ENCODE data around the gene SYCE1.

The SYCE1 gene

DNA sequence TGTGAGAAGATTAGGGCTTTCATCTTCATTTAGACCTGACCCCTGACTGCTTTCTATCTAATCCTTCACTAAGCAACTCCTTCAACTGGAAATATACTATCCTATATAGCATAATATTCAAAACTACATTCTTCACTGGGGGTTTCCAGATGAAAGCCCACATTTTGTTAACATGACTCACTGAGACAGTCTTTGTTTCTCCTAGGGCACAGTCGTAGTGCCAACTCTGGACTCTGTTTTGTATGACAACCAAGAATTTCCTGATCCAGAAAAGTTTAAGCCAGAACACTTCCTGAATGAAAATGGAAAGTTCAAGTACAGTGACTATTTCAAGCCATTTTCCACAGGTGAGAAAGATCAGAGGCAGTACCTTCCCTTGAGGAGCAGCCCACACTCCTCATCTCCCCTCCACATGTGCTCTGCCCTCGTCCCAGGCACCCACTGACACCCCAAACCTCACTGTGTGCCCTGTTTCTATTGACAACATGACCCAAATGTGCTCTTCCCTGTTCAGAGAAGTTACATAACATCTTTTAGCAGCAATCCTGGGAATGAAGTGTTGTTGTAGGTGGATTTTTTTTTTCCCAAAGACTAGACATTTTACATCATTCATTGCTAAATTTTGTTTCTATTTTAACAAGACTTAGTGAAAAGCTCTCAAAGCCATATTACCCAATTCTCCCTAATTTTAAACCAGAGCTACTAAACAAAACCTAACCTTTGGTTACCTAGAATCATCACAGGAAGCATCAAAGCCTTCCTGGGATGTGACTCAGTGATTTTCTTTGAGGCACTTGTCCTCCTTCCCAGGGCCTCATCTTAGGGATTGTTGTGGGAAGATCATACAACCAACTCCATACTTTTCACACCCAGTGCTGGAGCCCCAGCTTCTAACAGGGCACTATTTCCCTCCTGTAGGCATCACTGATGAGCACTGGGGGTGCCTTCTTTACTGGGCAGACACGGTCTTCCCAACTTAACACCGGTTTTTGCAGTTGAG, 27.5 kb downstream of the SYCE1 start:
- Histone ChIP-seq H3K4me3 (replicated peaks; ENCODE audit: insufficient read depth, low read length) (no peak overlapping the region), H3K27ac (replicated peaks) (no peak overlapping the region), H3K27me3 (ENCODE audit: insufficient read depth, poor library complexity, severe bottlenecking) (no peaks in the 10 kb centered on the region)
- TF ChIP-seq, protein P1, sequence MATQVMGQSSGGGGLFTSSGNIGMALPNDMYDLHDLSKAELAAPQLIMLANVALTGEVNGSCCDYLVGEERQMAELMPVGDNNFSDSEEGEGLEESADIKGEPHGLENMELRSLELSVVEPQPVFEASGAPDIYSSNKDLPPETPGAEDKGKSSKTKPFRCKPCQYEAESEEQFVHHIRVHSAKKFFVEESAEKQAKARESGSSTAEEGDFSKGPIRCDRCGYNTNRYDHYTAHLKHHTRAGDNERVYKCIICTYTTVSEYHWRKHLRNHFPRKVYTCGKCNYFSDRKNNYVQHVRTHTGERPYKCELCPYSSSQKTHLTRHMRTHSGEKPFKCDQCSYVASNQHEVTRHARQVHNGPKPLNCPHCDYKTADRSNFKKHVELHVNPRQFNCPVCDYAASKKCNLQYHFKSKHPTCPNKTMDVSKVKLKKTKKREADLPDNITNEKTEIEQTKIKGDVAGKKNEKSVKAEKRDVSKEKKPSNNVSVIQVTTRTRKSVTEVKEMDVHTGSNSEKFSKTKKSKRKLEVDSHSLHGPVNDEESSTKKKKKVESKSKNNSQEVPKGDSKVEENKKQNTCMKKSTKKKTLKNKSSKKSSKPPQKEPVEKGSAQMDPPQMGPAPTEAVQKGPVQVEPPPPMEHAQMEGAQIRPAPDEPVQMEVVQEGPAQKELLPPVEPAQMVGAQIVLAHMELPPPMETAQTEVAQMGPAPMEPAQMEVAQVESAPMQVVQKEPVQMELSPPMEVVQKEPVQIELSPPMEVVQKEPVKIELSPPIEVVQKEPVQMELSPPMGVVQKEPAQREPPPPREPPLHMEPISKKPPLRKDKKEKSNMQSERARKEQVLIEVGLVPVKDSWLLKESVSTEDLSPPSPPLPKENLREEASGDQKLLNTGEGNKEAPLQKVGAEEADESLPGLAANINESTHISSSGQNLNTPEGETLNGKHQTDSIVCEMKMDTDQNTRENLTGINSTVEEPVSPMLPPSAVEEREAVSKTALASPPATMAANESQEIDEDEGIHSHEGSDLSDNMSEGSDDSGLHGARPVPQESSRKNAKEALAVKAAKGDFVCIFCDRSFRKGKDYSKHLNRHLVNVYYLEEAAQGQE (IDR thresholded peaks at IDR 0.05; ENCODE audit: insufficient replicate concordance, low read depth), result no peak
- TF ChIP-seq GABPA (IDR thresholded peaks at IDR 0.05; ENCODE audit: low read depth) (no peak), SPI1 (IDR thresholded peaks at IDR 0.05; ENCODE audit: borderline replicate concordance, low read depth) (no peak), POLR2AphosphoS5 (IDR thresholded peaks at IDR 0.05; ENCODE audit: low read depth) (no peak)
- TF ChIP-seq, protein P2, sequence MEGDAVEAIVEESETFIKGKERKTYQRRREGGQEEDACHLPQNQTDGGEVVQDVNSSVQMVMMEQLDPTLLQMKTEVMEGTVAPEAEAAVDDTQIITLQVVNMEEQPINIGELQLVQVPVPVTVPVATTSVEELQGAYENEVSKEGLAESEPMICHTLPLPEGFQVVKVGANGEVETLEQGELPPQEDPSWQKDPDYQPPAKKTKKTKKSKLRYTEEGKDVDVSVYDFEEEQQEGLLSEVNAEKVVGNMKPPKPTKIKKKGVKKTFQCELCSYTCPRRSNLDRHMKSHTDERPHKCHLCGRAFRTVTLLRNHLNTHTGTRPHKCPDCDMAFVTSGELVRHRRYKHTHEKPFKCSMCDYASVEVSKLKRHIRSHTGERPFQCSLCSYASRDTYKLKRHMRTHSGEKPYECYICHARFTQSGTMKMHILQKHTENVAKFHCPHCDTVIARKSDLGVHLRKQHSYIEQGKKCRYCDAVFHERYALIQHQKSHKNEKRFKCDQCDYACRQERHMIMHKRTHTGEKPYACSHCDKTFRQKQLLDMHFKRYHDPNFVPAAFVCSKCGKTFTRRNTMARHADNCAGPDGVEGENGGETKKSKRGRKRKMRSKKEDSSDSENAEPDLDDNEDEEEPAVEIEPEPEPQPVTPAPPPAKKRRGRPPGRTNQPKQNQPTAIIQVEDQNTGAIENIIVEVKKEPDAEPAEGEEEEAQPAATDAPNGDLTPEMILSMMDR (IDR thresholded peaks at IDR 0.05; ENCODE audit: insufficient read depth, low read length), result no peak
- DNase-seq (ENCODE audit: low read depth in 1 of 2, low spot score in 1 of 2), result no peak

DNA sequence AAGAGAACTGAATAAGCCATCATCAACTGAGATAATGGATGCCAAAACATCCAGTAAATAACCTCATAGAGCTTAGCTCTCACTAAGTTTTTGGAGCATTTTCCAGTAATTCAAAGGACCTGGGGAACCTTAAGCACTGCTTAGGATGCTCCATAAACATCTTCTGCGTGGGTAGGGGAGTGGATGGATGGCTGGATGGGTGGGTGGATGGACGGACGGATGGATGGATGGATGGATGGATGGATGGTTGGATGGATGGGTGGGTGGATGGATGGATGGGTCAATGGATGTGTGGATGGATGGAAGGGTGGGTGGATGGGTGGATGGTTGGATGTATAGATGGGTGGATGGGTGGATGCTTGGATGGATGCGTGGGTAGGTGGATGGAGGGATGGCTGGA, 29.2 kb downstream of the SYCE1 start:
- Histone ChIP-seq H3K27ac (replicated peaks) (no peak overlapping the region), H3K27me3 (ENCODE audit: insufficient read depth, poor library complexity, severe bottlenecking) (no peaks in the 10 kb centered on the region), H3K4me3 (replicated peaks; ENCODE audit: insufficient read depth, low read length) (no peak overlapping the region)
- TF ChIP-seq, protein P1 (IDR thresholded peaks at IDR 0.05; ENCODE audit: insufficient replicate concordance, low read depth), result no peak
- TF ChIP-seq POLR2AphosphoS5 (IDR thresholded peaks at IDR 0.05; ENCODE audit: low read depth) (no peak), GABPA (IDR thresholded peaks at IDR 0.05; ENCODE audit: low read depth) (no peak), SPI1 (IDR thresholded peaks at IDR 0.05; ENCODE audit: borderline replicate concordance, low read depth) (no peak)
- TF ChIP-seq, protein P2 (IDR thresholded peaks at IDR 0.05; ENCODE audit: insufficient read depth, low read length), result no peak
- no peak for DNase-seq (ENCODE audit: low read depth in 1 of 2, low spot score in 1 of 2)

DNA sequence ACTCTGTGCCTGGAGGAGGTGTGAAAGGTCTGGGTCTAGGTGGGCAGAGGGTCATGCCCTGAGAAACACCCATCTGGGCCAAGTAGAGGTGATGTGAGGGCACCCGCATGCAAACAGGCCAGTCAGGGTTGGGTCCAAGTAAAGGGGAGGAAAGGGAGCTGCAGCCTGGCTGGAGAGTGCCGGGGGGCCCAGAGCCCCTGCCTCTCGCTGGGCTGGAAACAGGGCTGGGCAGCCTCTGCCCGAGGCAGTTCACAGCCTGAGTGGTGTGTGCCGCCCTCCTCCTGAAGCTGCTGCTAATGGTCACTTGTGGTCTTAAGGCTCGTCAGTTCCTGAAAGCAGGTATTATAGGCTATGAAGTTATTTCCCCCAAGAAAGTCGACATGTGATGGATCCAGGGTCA, 31.0 kb downstream of the SYCE1 start:
- H3K4me3 ChIP-seq (replicated peaks; ENCODE audit: insufficient read depth, low read length), result no peak overlapping the region
- DNase-seq (ENCODE audit: low read depth in 1 of 2, low spot score in 1 of 2), result no peak
- H3K27ac ChIP-seq (replicated peaks), result no peak overlapping the region
- no peak for TF ChIP-seq GABPA (IDR thresholded peaks at IDR 0.05; ENCODE audit: low read depth)
- TF ChIP-seq POLR2AphosphoS5 (IDR thresholded peaks at IDR 0.05; ENCODE audit: low read depth), result no peak
- no peak for TF ChIP-seq SPI1 (IDR thresholded peaks at IDR 0.05; ENCODE audit: borderline replicate concordance, low read depth)
- TF ChIP-seq, protein P1 (IDR thresholded peaks at IDR 0.05; ENCODE audit: insufficient replicate concordance, low read depth), result no peak
- TF ChIP-seq, protein P2 (IDR thresholded peaks at IDR 0.05; ENCODE audit: insufficient read depth, low read length), result no peak
- no peaks in the 10 kb centered on the region for H3K27me3 ChIP-seq (ENCODE audit: insufficient read depth, poor library complexity, severe bottlenecking)

Measured in HL-60 (cell line).